BE2C (cell line): ENCODE data around the gene RIC3.

Experiments
- DNase-seq: peaks from one replicate; pipeline ENCODE4 v3.0.0-alpha.2; 2020
- H3K27me3 ChIP-seq: fragments of 250-450 bp; sonication (Bioruptor Pico); 2 replicates; pipeline ENCODE4 v1.5.1; 2020; ENCODE audit warnings: mild to moderate bottlenecking
- H3K36me3 ChIP-seq: fragments of 250-450 bp; sonication (Bioruptor Pico); 2 replicates; pipeline ENCODE4 v1.5.1; 2020; ENCODE audit warnings: mild to moderate bottlenecking
- H3K4me1 ChIP-seq: fragments of 250-450 bp; sonication (Bioruptor Pico); 2 replicates; pipeline ENCODE4 v1.5.1; 2020
- H3K4me3 ChIP-seq: 2 replicates; pipeline ENCODE4 v1.5.1; 2011; ENCODE audit warnings: low read depth, low read length
- H3K9me3 ChIP-seq: fragments of 250-450 bp; sonication (Bioruptor Pico); 2 replicates; pipeline ENCODE4 v1.5.1; 2020
- TF ChIP-seq, protein P1 (sequence below): IDR thresholded peaks from 2 replicates; pipeline ENCODE4 v1.5.1; 2012; ENCODE audit warnings: mild to moderate bottlenecking, low read depth, low read length

The RIC3 gene

DNA sequence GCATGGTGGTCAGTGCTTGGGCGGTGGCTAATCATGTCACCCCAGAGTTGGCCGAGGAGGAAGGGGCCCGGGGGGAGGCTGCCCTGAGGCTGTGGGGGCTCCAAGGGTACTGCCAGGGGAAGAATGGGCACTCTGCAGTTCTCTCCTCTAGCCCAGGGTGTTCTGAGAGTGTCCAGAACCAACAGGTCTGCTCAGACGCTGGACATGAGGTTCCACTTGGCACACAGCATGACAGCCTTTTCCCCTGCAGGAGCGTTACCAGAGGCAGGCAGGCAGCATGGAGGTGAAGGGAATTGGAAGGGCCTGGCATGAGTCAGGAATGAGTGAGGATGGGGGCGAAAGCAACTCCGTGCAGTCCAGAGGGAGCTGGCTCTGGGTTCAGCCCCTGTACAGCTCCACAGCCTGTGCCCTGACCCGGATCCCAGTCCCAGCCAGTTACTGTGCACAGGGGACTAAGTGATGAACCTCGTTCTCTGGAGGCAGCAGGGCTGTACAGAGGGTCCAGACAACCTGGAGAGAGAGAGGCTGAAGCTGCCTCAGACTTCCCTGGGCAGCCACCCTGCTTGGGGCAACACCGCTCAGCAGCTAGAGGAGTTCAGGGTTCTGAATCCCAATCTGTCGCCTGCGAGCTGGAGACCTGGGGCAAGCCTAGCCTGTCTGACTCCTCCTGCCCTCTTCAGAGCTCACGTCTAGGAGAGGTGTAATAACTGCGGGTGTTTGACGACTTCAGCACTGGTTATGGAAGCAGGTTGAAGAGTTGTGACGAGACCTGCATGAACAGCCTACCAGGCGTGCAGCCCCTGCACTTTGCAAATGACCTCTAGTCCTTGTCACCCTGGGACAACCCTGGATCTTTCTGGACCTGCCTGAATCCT, 102.6 kb downstream of the RIC3 start:
- no peak for DNase-seq
- peaks cover 26% of the 10 kb centered on the region for H3K4me1 ChIP-seq
- H3K27me3 ChIP-seq: no peaks in the 10 kb centered on the region
- H3K36me3 ChIP-seq: no peaks in the 10 kb centered on the region
- H3K9me3 ChIP-seq: no peaks in the 10 kb centered on the region
- H3K4me3 ChIP-seq: no peak overlapping the region
- TF ChIP-seq, protein P1, sequence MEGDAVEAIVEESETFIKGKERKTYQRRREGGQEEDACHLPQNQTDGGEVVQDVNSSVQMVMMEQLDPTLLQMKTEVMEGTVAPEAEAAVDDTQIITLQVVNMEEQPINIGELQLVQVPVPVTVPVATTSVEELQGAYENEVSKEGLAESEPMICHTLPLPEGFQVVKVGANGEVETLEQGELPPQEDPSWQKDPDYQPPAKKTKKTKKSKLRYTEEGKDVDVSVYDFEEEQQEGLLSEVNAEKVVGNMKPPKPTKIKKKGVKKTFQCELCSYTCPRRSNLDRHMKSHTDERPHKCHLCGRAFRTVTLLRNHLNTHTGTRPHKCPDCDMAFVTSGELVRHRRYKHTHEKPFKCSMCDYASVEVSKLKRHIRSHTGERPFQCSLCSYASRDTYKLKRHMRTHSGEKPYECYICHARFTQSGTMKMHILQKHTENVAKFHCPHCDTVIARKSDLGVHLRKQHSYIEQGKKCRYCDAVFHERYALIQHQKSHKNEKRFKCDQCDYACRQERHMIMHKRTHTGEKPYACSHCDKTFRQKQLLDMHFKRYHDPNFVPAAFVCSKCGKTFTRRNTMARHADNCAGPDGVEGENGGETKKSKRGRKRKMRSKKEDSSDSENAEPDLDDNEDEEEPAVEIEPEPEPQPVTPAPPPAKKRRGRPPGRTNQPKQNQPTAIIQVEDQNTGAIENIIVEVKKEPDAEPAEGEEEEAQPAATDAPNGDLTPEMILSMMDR: no peak

DNA sequence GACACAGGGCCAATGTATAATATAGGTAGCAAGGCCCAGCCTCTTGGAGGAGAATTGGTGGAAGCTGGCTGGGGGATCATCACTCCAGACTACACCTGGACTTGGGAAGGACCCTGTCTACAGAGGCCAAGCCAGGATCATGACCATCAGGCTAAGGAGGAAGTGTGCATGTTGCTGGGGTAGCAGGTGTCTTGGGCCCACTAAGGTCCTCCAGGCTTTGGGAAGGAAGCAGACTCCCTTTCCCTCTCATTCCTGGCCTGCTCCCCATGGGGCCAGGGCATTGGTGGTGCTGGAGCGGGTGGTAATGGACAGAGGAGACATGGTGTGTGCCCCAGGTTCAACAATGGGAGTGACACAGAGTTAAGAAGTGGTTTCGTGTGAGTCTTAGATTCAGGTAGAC, 103.8 kb downstream of the RIC3 start:
- Histone ChIP-seq H3K4me3 (no peak overlapping the region), H3K4me1 (peaks cover 22% of the 10 kb centered on the region), H3K27me3 (no peaks in the 10 kb centered on the region), H3K9me3 (no peaks in the 10 kb centered on the region), H3K36me3 (no peaks in the 10 kb centered on the region)
- no peak for DNase-seq
- TF ChIP-seq, protein P1: no peak

DNA sequence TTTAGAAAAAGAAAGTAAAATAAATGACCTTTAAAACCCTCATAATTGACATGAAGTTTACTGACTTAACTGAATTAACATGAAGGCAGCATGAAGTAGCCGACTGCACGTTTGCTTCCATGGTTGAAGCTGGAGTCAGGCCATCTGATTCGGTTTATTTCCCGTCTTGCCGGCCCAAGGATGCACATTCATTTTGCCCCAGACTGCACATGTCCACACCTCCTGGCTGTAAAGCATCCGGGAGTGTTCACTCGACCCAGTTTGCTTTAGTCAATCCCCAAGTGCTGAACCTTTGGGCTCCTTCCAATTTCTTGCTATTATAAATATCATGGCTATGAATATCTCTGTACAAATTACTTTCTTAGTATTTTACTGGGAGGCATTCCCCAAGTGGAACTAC, 105.5 kb downstream of the RIC3 start:
- Histone ChIP-seq H3K27me3 (no peaks in the 10 kb centered on the region), H3K36me3 (no peaks in the 10 kb centered on the region), H3K4me1 (peaks cover 13% of the 10 kb centered on the region), H3K4me3 (no peak overlapping the region), H3K9me3 (no peaks in the 10 kb centered on the region)
- no peak for DNase-seq
- TF ChIP-seq, protein P1: no peak

DNA sequence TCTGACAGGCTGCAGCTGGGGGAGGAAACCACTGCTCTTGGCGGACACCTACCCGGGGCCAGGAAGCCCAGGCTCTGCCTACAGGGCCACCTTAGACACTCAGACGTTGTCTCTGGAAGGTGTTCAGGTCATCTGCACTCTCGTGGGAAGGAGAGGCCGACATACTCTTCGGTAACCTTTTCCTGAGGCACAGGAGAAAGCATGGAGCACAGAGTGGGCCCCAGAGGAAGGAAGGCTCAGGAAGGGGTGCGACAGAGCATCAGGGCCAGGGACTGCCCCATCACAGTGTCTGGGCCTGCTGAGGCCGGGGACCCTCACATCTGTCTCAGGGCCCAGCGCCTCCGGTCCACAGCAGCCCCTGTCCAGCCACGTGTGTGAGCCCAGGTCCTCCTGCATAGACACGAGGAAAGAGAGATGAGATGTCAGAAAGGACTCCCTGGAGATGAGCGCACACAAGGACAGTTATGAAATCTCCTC, 106.0 kb downstream of the RIC3 start:
- Histone ChIP-seq H3K36me3 (no peaks in the 10 kb centered on the region), H3K4me3 (no peak overlapping the region), H3K27me3 (no peaks in the 10 kb centered on the region), H3K9me3 (no peaks in the 10 kb centered on the region), H3K4me1 (peaks cover 12% of the 10 kb centered on the region)
- TF ChIP-seq, protein P1: no peak
- DNase-seq: no peak

DNA sequence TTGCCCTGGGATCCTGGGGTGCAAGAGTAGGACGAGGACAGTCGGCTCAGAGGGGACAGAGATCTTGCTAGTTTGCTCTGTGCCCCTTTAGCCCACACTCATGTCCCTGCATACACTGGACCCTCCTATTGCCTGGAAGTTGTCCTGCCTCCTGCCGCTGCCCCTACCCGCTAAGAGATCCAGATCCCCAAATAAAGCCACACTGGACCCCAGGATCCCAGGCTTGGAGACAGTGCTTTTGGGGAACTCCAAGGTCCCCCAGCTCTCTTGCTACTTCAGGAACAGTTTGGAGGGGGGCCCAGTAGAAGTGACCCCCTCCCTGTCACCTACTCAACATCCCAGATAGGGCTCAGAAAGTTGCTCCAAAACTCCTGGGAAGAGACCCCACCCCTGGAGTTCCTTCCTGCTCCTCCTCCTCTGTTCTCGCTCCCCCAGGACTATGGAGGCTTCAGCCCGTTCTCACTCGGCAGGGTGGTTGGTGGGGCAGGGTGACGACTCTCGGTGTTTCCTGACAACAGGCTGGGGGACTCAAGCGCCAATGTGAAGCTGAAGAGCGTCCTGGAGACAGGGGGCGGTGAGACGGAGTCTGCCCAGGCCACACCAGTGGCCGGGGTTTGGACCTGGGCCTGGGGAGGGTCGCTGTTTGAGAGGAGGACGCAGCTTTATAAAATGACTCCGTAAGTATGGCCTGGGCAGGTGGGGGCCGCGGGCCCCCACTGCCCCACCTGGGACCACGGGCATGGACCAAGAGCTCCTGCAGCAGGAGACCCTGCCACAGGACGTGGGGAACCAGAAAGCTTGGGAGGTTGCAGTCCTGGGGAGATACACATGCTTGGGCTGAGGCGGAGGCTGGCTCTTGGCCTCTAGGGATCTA, 107.0 kb downstream of the RIC3 start:
- Histone ChIP-seq H3K4me1 (peaks cover 6% of the 10 kb centered on the region), H3K4me3 (no peak overlapping the region), H3K9me3 (no peaks in the 10 kb centered on the region), H3K36me3 (no peaks in the 10 kb centered on the region), H3K27me3 (no peaks in the 10 kb centered on the region)
- TF ChIP-seq, protein P1: no peak
- DNase-seq: no peak
